ENCODE results near the gene C5orf63. TPM values are rescaled to one million over a fixed set of nuclear protein-coding genes. Genes with fewer than 3 reads are reported as not detected.
A peak's percentile ranks its signal among the peaks of the same experiment; 100 is the strongest.

Gene C5orf63
- total RNA-seq, 1 experiment from 2014 or later: 1.2 TPM

- H3K4ac ChIP-seq (ENCODE audit: low read depth, low read length): no peak overlapping the region
- no peak overlapping the region for H4K91ac ChIP-seq (ENCODE audit: insufficient read length, low read depth, low read length)
- H3K9me3 ChIP-seq (ENCODE audit: control insufficient read depth, low read depth, low read length): no peaks in the 10 kb centered on the region
- no peak overlapping the region for H3T11ph ChIP-seq (ENCODE audit: low read length)
- H3K27me3 ChIP-seq (ENCODE audit: insufficient read depth, low read length): no peaks in the 10 kb centered on the region
- H3K23me2 ChIP-seq (ENCODE audit: insufficient read length, low read depth, low read length, poor library complexity, severe bottlenecking): no peaks in the 10 kb centered on the region
- Mint-ChIP-seq H3K36me3 (ENCODE audit: insufficient read depth in 1 of 3, low read depth in 3 of 3) (no peaks in the 10 kb centered on the region), H3K9me3 (no peaks in the 10 kb centered on the region), H3K27ac (peak overlapping the region; percentile 5 to 82 (median 13); a peak in 6 of 7 replicates), H3K4me1 (peaks cover 52 to 55% of the 10 kb centered on the region in 2 experiments), H3K4me3 (no peak overlapping the region), H3K27me3 (ENCODE audit: low read depth) (no peaks in the 10 kb centered on the region)
- TF ChIP-seq CTCF (conservative IDR thresholded peaks at IDR 0.05): no peak
- H3K79me1 ChIP-seq (ENCODE audit: insufficient read depth, low read depth, low read length, poor library complexity, severe bottlenecking): no peaks in the 10 kb centered on the region
- no peak overlapping the region for H3K9ac ChIP-seq (ENCODE audit: extremely low read depth, insufficient read length, low read length)
- no peaks in the 10 kb centered on the region for H3K79me2 ChIP-seq (ENCODE audit: insufficient read depth, low read length)
- H3K4me1 ChIP-seq (ENCODE audit: insufficient read depth, low read length): peaks cover 13% of the 10 kb centered on the region; the same call in 1 of the 2 replicates
- H2BK120ac ChIP-seq (ENCODE audit: low read depth, low read length, poor library complexity, severe bottlenecking): no peak overlapping the region
- no peak overlapping the region for H2BK15ac ChIP-seq (ENCODE audit: low read depth, low read length)
- H3K4me2 ChIP-seq (ENCODE audit: insufficient read depth, insufficient read length, low read length): no peak overlapping the region
- no peak overlapping the region for H3K18ac ChIP-seq (ENCODE audit: insufficient read length, low read depth, low read length)
- no peak overlapping the region for H2BK20ac ChIP-seq (ENCODE audit: low read depth, low read length, poor library complexity, severe bottlenecking)
- no peaks in the 10 kb centered on the region for H4K20me1 ChIP-seq (ENCODE audit: control insufficient read depth, insufficient read depth, insufficient read length)
- H2BK5ac ChIP-seq (ENCODE audit: insufficient read length, low read length): no peak overlapping the region
- no peak overlapping the region for H4K8ac ChIP-seq (replicated peaks; ENCODE audit: insufficient read length, low read depth, low read length)
- no peak overlapping the region for H3K23ac ChIP-seq (ENCODE audit: insufficient read length, low read depth, low read length)
- no peak overlapping the region for H3K27ac ChIP-seq (ENCODE audit: insufficient read length, low read depth, low read length)
- H2AK5ac ChIP-seq (ENCODE audit: insufficient read length, low read length): no peak overlapping the region
- H2BK12ac ChIP-seq (ENCODE audit: insufficient read length, low read depth, low read length): no peak overlapping the region
- no peak overlapping the region for H3K56ac ChIP-seq (ENCODE audit: insufficient read length, low read depth, low read length)
- WGBS (ENCODE audit: extremely low coverage, insufficient read length, low lambda C conversion rate): no CpG with 5 or more reads among the region's 9 CpGs
- H2AFZ ChIP-seq (ENCODE audit: low read length): no peak overlapping the region
- H3K14ac ChIP-seq (ENCODE audit: insufficient read depth, low read length): no peak overlapping the region
- DNase-seq: no peak
- no peak overlapping the region for H4K5ac ChIP-seq (ENCODE audit: insufficient read length, low read depth, low read length)
Measured at GRCh38 chr5:127096328-127096993, 23.2 kb upstream of the C5orf63 start.

Measured in H9 (cell line).